ENCODE measurements around the gene KLHL17. TPM values are rescaled to one million over a fixed set of nuclear protein-coding genes. Genes with fewer than 3 reads are reported as not detected.
"Not testable (repeated sequence)": the region's sequence is repeated elsewhere in the genome, so short reads cannot be mapped to it uniquely, and the experiment has no call there.

Gene KLHL17
- total and polyA plus RNA-seq, 2 donors = 4.5 to 12.0 TPM

DNA sequence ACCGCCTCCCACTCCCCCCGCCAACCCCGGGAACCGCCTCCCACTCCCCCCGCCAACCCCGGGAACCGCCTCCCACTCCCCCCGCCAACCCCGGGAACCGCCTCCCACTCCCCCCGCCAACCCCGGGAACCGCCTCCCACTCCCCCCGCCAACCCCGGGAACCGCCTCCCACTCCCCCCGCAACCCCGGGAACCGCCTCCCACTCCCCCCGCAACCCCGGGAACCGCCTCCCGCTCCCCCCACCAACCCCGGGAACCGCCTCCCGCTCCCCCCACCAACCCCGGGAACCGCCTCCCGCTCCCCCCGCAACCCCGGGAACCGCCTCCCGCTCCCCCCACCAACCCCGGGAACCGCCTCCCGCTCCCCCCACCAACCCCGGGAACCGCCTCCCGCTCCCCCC lies 16.4 kb downstream of the KLHL17 start:
- not testable (repeated sequence) for H3K4me3 ChIP-seq (ENCODE audit: low read depth, low read length); DNase-seq (ENCODE audit: extremely low spot score); H3K27ac ChIP-seq (ENCODE audit: low read depth); H3K36me3 ChIP-seq (ENCODE audit: insufficient read depth); H3K4me1 ChIP-seq (ENCODE audit: insufficient read depth)
- WGBS = 56% methylated on average over 16 of the region's 39 CpGs

DNA sequence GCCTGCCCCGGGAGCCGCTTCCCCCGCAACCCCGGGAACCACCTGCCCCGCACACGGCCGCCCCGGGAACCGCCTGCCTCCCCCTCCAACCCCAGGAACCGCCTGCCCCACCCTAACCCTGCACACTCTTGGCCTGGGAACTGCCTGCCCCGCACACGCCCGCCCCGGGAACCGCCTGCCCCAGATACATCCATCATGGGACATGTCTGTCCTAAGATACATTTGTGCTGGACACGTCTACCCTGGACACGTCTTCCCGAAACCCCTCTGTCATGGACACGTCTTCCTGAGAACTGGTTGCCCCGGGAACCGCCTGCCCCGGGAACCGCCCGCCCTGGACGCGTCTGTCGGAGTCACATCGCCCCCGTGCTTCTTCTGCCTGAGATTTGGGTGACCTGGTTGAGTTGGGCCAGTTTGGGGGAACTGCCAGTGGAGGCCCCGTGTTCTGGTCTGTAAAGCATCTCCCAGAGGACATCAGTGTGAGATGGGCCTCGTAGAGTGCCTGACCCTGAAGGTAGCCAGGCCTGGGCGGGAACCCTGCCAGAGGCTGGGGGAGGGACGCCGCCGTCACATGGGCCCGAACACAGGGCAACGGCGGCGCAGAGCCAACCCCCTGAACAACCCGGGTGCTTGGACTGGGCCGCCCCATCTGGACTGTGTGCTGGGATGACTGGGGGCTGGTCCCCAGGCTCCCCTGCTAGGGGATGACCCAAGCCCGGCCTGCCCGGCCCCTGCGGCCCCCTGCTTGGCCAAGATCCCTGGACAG lies 17.9 kb downstream of the KLHL17 start:
- H3K36me3 ChIP-seq (ENCODE audit: insufficient read depth) = no peaks in the 10 kb centered on the region
- 87% methylated on average over 44 of the region's 44 CpGs for WGBS
- H3K4me1 ChIP-seq (ENCODE audit: insufficient read depth) = no peaks in the 10 kb centered on the region
- no peak for DNase-seq (ENCODE audit: extremely low spot score)
- H3K27ac ChIP-seq (ENCODE audit: low read depth) = no peak overlapping the region
- H3K4me3 ChIP-seq (ENCODE audit: low read depth, low read length) = no peak overlapping the region

DNA sequence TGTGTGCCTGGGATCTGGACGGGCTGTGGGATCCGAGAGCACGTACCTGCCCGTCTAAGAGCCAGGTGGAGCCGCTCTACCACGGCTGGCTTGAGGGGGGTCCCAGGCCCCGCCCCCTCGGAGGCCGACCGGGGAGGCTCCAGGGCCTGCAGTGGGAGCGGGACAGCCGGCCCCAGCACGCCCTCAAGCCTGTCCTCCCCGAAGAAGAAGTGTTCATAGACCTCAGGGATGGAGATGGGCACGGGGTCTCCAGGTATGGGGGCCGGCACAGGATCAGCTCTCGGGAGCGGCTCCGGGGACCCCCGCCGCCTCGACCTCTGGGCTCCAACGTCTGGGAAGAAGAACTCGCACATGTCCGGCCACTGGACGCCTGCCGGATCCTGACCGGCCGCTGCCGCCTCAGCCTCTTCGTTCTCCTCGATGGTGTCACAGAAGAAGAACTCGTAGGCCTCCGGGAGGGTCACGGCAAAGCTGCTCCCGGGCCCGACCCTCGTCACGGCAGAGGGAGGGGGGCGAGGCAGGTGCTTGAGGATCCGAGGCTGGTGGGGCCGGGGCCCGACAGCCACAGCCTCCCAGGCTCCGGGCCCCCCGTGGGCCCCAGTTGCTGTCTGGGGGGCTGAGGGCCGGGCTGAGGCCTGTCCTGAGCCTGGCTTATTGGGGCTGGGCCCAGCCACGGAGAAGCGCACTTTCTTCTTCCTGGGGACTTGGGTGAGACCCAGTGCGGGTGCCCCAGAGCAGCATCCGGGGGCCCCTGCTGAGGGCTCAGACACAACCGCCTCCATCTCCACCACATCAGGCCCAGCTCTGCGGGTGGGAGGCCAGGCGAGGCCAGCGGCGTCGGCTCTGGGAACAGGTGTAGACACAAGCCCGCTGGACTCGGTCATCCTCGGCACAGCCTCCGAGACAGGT lies 18.7 kb downstream of the KLHL17 start:
- H3K27ac ChIP-seq (ENCODE audit: low read depth) = no peak overlapping the region
- H3K36me3 ChIP-seq (ENCODE audit: insufficient read depth) = no peaks in the 10 kb centered on the region
- H3K4me1 ChIP-seq (ENCODE audit: insufficient read depth) = no peaks in the 10 kb centered on the region
- H3K4me3 ChIP-seq (ENCODE audit: low read depth, low read length) = no peak overlapping the region
- no peak for DNase-seq (ENCODE audit: extremely low spot score)
- 87% methylated on average over 60 of the region's 60 CpGs for WGBS

- H3K4me1 ChIP-seq (ENCODE audit: insufficient read depth) = no peaks in the 10 kb centered on the region
Observed at GRCh38 chr1:979744-980072, 19.3 kb downstream of the KLHL17 start.

GRCh38 chr1:980137-980571 lies 19.8 kb downstream of the KLHL17 start:
- Histone ChIP-seq H3K36me3 (ENCODE audit: insufficient read depth) (no peaks in the 10 kb centered on the region), H3K4me3 (ENCODE audit: low read depth, low read length) (no peak overlapping the region), H3K4me1 (ENCODE audit: insufficient read depth) (no peaks in the 10 kb centered on the region), H3K27ac (ENCODE audit: low read depth) (no peak overlapping the region)
- DNase-seq (ENCODE audit: extremely low spot score) = no peak
- 75% methylated on average over 13 of the region's 13 CpGs for WGBS

More at GRCh38 chr1:979744-980072, 19.3 kb downstream of the KLHL17 start:
- Histone ChIP-seq H3K36me3 (ENCODE audit: insufficient read depth) (no peaks in the 10 kb centered on the region), H3K27ac (ENCODE audit: low read depth) (no peak overlapping the region), H3K4me3 (ENCODE audit: low read depth, low read length) (no peak overlapping the region)
- no peak for DNase-seq (ENCODE audit: extremely low spot score)
- 85% methylated on average over 9 of the region's 9 CpGs for WGBS

- 66% methylated on average over 35 of the region's 35 CpGs for WGBS
- Histone ChIP-seq H3K36me3 (ENCODE audit: insufficient read depth) (no peaks in the 10 kb centered on the region), H3K4me1 (ENCODE audit: insufficient read depth) (no peaks in the 10 kb centered on the region), H3K27ac (ENCODE audit: low read depth) (no peak overlapping the region), H3K4me3 (ENCODE audit: low read depth, low read length) (no peak overlapping the region)
- no peak for DNase-seq (ENCODE audit: extremely low spot score)
Observed at GRCh38 chr1:980602-981395, 20.4 kb downstream of the KLHL17 start.

- H3K4me3 ChIP-seq (ENCODE audit: low read depth, low read length) = no peak overlapping the region
- 76% methylated on average over 21 of the region's 21 CpGs for WGBS
- no peaks in the 10 kb centered on the region for H3K36me3 ChIP-seq (ENCODE audit: insufficient read depth)
- no peak for DNase-seq (ENCODE audit: extremely low spot score)
- no peaks in the 10 kb centered on the region for H3K4me1 ChIP-seq (ENCODE audit: insufficient read depth)
- H3K27ac ChIP-seq (ENCODE audit: low read depth) = no peak overlapping the region
Observed at GRCh38 chr1:981491-981954, 21.1 kb downstream of the KLHL17 start.

DNA sequence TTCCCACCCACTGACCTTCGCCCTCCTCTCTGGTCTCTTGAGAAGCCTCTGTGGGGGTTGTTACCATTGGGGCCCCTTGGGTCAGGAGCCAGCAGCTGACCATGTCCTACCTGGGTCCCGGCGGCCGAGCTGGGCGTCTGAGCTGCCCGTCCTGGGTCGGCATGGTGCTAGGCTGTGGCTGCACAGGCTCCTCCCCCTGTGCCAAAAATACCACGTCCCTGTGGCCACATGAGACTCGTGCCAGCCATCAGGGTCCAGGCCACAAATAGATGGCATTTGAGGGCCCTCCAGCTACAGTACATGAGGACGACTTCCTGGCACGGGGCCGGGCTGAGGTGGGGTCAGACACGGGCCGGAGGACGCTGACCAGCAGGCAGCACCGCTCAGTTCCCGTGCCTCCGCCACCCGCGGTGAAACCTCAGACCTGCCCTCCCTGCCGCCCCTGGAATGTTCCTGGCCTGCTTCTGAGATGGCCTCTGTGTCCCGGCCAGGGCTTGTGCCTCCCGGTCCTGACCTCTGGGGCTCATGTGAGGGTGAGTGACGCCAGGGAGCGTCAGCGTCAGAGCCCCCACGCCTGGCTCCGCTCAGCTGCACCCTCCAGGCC lies 21.7 kb downstream of the KLHL17 start, which contains the start of gene PERM1:
Gene PERM1, minus strand, starts transcription at position 139 of the 604 bp plus-strand sequence. CDS start 1,064 bp downstream, outside the sequence.
- H3K4me1 ChIP-seq (ENCODE audit: insufficient read depth) = no peaks in the 10 kb centered on the region
- no peaks in the 10 kb centered on the region for H3K36me3 ChIP-seq (ENCODE audit: insufficient read depth)
- no peak within 1 kb of the TSS for H3K4me3 ChIP-seq (ENCODE audit: low read depth, low read length)
- no peak for DNase-seq (ENCODE audit: extremely low spot score)
- WGBS = 65% methylated on average over 28 of the region's 28 CpGs
- H3K27ac ChIP-seq (ENCODE audit: low read depth) = no peak within 1 kb of the TSS

DNA sequence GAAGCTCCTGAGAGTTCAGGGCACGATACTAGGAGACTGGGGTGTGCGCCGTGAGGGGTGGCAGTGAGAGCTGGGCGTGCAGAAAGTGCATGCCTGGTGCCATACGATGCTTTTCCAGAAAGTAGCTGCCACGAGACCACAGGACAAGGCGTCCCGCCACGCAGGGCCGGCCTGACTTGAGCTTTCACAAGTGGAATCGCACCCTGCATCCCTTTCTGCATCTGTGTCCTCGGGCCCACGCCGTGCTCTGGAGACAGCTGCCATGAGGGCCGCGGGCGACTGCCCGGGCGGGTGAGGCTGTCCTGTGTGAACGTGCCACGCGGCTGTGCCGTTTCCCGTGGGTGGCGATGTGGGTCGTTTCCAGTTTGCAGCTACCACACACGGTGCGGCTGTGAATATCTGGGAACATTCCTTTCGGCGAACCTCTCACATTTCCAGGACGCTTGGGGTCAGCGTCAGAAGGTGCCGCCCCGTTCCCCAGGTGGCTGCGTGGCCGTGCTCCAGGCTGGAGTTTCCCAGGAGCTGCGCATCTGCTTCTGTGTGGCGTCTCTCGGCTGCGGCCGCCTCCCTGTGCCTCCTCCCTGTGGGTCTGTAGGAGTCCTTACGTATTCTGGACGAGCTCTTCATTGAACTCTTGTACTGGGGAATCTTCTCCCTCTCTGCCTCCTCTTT lies 22.5 kb downstream of the KLHL17 start:
- WGBS = 81% methylated on average over 43 of the region's 43 CpGs
- DNase-seq (ENCODE audit: extremely low spot score) = no peak
- Histone ChIP-seq H3K4me3 (ENCODE audit: low read depth, low read length) (no peak overlapping the region), H3K36me3 (ENCODE audit: insufficient read depth) (no peaks in the 10 kb centered on the region), H3K27ac (ENCODE audit: low read depth) (no peak overlapping the region), H3K4me1 (ENCODE audit: insufficient read depth) (no peaks in the 10 kb centered on the region)

- WGBS = 17% methylated on average over 29 of the region's 29 CpGs
- no peak for DNase-seq (ENCODE audit: extremely low spot score)
- H3K27ac ChIP-seq (ENCODE audit: low read depth) = no peak overlapping the region
- no peak overlapping the region for H3K4me3 ChIP-seq (ENCODE audit: low read depth, low read length)
- H3K36me3 ChIP-seq (ENCODE audit: insufficient read depth) = no peaks in the 10 kb centered on the region
- no peaks in the 10 kb centered on the region for H3K4me1 ChIP-seq (ENCODE audit: insufficient read depth)
Observed at GRCh38 chr1:983798-984475, 23.6 kb downstream of the KLHL17 start.

GRCh38 chr1:984476-984814 lies 24.1 kb downstream of the KLHL17 start:
- Histone ChIP-seq H3K4me3 (ENCODE audit: low read depth, low read length) (no peak overlapping the region), H3K36me3 (ENCODE audit: insufficient read depth) (no peaks in the 10 kb centered on the region)
- WGBS = 57% methylated on average over 12 of the region's 12 CpGs

DNA sequence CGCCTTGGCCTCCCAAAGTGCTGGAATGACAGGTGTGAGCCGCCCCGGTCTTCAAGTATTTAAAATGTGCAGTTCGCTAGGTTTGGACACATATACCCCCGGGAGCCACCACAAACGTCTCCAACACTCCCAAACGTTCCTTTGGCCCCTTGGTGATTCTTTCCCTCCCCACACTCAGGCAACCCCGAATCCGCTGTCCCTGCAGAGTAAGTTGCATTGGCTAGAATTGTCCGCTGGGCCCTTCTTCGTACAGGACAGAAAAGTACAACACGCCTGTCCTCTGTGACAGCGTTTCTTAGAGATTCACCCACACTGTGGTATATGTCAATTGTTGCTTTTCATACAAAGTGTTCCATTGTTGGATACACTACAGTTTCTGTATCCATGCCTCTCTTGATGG lies 24.7 kb downstream of the KLHL17 start:
- DNase-seq (ENCODE audit: extremely low spot score) = no peak
- WGBS = 75% methylated on average over 13 of the region's 13 CpGs
- Histone ChIP-seq H3K4me1 (ENCODE audit: insufficient read depth) (no peaks in the 10 kb centered on the region), H3K27ac (ENCODE audit: low read depth) (no peak overlapping the region), H3K36me3 (ENCODE audit: insufficient read depth) (no peaks in the 10 kb centered on the region), H3K4me3 (ENCODE audit: low read depth, low read length) (no peak overlapping the region)

More at GRCh38 chr1:984476-984814, 24.1 kb downstream of the KLHL17 start:
- Histone ChIP-seq H3K27ac (ENCODE audit: low read depth) (no peak overlapping the region), H3K4me1 (ENCODE audit: insufficient read depth) (no peaks in the 10 kb centered on the region)
- DNase-seq (ENCODE audit: extremely low spot score) = no peak

Data from urinary bladder (tissue), 4 donors.